ENCODE data around the gene RAD51AP1.

RAD51AP1 gene

GRCh38 chr12:4545195-4545594 is 6.5 kb downstream of the RAD51AP1 start:
- DNase-seq (ENCODE audit: low spot score): no peak

- no peak for DNase-seq (ENCODE audit: low spot score)
Observed at GRCh38 chr12:4552191-4552590, 13.5 kb downstream of the RAD51AP1 start.

DNA sequence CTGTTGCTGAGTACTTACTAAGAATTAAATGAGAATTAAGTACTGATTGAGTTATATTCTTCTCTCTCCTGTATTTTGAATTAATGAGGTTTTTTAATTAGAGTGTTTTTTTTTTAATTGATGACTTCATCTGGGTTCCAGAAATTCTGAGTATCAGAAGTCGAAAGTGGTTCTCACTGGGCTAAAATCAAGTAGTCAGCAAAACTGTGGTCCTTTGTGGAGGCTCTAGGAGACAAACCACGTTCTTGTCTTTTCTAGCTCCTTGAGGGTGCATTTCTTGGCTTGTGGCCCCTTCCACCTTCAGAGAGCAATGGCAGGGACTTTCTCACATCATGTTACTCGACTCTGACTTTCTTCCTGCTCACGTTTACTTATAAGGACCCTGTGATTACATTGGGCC is 15.3 kb downstream of the RAD51AP1 start:
- DNase-seq (ENCODE audit: low spot score): no peak

DNA sequence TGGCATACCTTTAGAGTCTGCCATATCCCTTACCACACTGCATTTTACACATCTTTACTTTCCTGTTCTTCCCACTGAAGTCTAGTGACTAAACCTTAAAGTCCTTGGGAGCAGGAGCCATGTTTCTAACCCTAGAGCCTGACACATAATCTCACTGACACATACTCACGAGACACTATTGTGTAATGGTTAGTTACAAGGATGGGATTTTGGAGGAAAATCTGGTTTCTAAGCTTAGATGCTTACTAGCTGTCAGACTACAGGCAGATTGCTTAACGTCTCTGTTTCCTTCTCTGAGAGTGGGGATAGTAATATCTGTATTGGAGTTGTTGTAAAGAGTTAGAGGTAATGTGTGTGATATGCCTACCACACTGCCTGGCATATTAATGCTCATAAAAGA is 17.1 kb downstream of the RAD51AP1 start:
- DNase-seq (ENCODE audit: low spot score): no peak

DNA sequence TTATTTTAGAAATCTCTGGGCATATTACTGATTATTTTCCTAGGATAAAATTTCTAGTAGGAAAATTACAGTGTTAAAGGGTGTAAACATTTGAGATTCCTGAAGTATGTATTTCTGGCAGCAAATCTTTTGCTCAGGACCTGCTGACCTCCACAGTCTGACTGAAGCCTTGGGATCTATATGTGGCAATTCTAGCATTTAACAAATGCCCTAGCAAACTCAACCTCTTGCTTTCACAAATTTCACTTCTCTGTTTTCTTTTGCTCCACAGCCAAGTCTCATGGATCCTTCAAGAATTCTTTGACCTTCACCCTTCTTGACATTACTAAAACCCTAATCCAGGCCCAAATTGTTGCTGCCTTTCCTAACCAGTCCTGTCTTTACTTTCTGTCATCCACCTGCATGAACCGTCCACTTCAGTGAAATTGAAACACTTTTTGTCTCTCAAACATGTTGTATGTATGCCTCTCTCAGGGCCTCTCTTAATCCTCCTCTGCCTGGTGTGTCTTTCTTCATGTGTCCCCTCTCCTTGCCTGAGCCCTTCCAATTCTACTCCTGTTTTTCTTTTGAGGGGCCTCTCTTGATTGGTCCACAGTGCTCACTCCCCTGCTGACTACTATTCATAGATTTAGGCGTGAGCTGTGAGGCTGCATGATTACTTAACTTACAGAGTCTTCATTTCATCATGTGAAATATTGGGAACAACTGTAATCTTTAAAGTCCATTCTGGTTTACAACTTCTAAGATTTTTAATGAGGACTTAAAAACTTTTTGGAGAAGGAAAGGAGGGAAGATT is 18.2 kb downstream of the RAD51AP1 start:
- DNase-seq (ENCODE audit: low spot score): no peak

- no peak for DNase-seq (ENCODE audit: low spot score)
Observed at GRCh38 chr12:4557586-4557985, 18.9 kb downstream of the RAD51AP1 start.

DNA sequence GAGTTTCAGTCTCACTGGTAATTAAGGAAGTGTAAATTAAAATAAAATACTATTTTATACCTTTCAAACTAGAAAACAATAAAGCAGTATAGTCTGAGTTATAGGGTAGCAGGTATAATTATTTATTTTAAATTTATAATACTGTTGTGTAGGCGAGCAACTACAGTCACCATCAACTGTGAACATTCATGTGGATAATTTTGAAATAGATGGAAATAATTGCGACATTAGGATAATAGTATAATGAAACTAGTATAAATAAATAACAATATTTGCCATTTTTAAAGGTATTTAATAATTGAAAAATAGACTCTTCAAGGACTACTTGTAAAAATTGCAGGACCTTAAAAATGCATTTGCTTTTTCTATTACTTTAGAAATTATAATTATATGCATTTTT is 19.5 kb downstream of the RAD51AP1 start:
- no peak for DNase-seq (ENCODE audit: low spot score)

DNA sequence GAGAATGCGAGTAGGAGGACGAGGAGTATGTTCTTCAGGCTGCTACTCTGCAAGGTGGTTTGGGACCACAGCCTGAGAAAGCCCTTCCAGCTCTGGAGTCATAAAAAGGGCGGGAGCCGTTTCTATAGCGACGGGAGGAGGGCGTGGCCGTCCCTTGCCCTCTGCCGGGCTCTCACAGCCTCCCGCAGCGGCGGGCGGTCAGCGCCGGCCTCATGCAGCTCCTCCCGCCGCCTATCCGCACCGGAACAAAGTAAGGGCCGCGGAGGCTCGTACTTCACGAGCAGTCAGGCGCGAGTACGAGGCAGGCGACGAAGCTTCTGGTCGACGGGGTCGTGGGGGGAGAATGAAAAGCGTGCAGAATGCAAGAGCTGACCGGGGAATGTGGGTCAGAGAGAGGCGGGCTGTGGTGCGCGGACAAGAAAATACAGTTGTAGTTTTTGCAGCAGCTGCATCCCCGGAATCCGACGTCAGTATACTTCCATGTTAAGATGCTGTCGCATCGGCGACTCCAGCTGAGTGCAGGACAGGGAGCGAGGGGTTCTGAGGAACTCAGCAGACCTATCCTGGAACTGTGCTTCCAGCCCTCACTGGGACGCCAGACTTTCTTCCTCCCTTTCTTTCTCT is 23.5 kb downstream of the RAD51AP1 start, which contains the start of gene DYRK4:
DYRK4 (plus strand) TSS at position 175 of the 624 bp plus-strand sequence; CDS start at position 213, 38 bp downstream.
- DNase-seq (ENCODE audit: low spot score): peak; percentile 96

DNA sequence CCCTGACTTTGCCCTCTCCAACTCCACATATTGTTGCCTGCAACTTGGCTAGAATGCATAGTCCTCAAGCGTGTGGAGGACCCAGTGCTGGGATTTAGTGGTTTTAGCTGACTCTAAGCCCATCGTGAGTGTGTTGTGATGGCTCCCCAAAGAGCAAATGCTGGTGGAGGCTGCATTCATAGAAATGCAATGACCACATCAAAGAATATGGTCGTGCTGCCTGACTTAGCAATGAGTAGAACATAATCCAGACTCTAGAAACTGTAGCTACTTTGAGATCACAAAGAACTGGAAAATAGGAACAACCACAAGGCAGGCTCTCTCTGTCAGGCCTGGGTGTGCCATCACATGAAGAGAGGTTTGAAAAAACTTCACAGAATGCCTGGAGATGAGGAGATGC is 24.6 kb downstream of the RAD51AP1 start:
- DNase-seq (ENCODE audit: low spot score): no peak

DNA sequence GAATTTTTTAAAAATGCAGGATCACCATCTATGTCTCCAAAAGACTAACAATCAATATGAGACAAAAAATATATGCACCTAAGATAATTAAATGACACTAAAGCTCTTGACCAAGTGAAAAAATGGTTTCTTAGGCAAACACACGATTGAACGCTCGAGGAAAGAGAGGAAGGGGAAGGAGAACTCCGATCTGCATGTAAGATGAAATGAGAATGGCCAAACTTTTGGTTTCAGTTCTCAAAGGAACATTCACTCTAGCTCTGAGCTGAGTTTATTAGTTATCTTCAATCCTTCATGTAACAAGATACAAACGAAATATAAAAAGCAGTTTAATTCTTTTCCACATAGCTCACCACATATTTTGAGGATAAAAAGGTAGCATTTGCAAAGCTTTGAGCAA is 26.1 kb downstream of the RAD51AP1 start:
- DNase-seq (ENCODE audit: low spot score): no peak

GRCh38 chr12:4566474-4566873 is 27.8 kb downstream of the RAD51AP1 start:
- no peak for DNase-seq (ENCODE audit: low spot score)

DNA sequence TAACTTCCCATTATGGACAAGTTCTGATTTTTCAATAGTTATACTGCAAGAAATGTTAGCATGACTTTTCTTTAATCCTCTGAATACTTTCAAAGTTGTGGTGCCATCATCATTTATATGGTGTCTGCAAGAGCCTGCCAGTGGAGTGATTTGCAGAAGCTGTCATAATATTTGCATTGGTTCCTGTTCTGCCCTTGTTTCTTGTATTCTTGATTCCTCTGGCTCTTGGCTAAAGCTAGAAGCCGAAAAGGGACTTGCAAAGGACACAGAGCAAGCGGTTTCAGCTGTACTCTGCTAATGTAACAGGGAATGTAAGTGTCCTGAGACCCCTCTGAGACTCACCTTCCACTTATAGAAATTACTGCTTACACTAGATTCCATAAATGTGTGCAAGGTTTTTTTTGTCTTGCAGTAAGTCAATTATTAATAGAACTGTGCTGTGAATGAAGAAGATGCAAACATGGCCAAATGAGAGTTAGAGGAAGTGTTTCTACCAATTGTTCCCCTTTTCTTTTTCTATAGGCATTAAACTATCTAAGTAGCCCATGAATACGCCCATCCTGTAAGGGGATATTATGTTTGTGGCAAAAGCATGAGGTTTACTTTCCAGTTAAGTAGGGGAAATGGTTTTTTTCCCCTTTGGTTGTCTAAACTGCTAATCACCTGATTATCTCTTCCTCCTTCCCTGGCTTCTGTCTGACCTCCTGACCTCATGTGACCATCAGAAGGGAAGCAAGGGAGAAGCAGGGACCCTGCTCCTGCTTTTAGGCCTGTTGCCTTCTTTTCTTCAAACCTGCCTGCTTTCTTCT is 28.6 kb downstream of the RAD51AP1 start:
- no peak for DNase-seq (ENCODE audit: low spot score)

GRCh38 chr12:4569261-4569660 is 30.6 kb downstream of the RAD51AP1 start:
- DNase-seq (ENCODE audit: low spot score): no peak

GRCh38 chr12:4572680-4573079 is 34.0 kb downstream of the RAD51AP1 start:
- no peak for DNase-seq (ENCODE audit: low spot score)

DNA sequence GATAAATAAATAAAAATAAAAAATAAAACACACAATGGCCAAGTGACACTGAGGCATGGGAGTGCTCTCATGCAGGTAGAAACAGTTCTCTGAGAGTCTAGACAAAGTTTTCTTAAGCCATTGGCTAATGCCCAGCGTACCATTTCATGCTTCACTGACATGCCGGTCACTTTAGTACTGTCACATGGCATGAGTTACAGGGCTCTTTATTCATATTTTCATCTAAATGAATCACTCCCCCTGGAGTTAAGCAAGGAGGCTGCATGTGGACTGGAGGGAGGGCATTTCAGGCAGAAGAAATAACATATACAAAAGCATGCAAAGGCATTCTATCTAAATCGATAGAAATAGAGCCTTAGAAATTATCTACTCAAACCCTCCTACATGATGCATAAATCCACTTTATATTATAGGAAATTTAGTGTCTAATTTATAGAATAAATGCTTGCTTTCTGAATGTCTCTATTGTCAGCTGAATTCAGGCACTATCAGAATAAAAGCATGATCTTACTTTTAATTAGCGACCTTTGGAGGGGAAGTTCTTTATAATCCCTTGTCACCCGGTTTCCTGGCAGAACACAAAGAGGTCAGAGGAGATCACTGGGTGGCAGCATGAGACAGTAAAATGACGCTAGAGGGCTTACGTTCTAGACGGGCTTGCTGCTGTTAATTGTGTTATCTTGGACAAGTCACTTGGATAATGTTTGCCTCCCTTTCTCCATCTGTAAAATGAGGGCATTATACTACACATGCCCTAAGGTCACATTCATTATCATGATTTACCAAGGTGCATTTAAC is 40.8 kb downstream of the RAD51AP1 start:
- peak; percentile 23 for DNase-seq (ENCODE audit: low spot score)

GRCh38 chr12:4580281-4580688 is 41.6 kb downstream of the RAD51AP1 start:
- DNase-seq (ENCODE audit: low spot score): no peak

DNA sequence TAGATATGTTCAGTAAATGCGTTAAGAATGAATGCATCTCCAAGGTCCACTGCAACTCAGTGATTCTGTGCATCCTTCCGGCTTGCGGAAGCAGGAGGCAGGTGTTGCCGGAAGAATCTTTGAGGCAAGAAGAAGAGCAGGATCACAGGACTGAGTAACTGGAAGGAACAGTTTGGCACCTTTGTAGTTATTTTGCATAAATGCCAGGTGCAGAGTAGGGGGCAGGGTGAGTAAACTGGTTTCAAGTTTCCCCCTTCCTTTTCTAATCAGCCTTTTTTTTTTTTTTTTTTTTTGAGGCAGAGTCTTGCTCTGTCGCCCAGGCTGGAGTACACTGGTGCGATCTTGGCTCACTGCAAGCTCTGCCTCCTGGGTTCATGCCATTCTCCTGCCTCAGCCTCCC is 45.6 kb downstream of the RAD51AP1 start:
- DNase-seq (ENCODE audit: low spot score): no peak

DNA sequence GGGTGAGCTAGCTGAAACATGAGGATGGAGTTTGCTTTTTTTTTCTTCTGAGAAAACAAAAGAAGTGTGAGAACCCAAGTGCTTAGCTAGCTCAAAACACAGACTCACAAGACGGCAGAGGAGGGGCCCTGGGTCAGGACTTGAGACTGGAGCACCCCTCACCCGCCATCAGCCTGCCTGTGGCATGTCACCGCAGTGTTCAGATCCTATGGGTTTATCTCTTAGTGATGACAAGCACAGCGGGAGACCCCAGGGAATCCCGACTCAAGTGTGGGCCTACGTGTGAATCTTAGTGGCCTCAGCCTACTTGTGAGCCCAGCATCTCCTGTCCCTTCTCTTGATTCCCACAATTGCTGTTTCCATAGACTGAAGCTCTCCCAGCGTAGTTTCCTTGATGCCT is 46.2 kb downstream of the RAD51AP1 start:
- DNase-seq (ENCODE audit: low spot score): no peak

GRCh38 chr12:4586500-4586899 is 47.8 kb downstream of the RAD51AP1 start:
- no peak for DNase-seq (ENCODE audit: low spot score)

GRCh38 chr12:4587108-4587507 is 48.4 kb downstream of the RAD51AP1 start:
- peak; percentile 42 for DNase-seq (ENCODE audit: low spot score)

- no peak for DNase-seq (ENCODE audit: low spot score)
Observed at GRCh38 chr12:4588916-4589315, 50.2 kb downstream of the RAD51AP1 start.

- no peak for DNase-seq (ENCODE audit: low spot score)
Observed at GRCh38 chr12:4589941-4590340, 51.3 kb downstream of the RAD51AP1 start.

Measured in iPS-NIHi11 (cell line).